HG03520 (cell line): ENCODE data around the gene NUDT4.
"Not testable (repeated sequence)": the region's sequence is repeated elsewhere in the genome, so short reads cannot be mapped to it uniquely, and the experiment has no call there.

Experiments used
- ATAC-seq: cut with Tn5 transposase; IDR thresholded peaks from one replicate; pipeline ENCODE4 v1.9.1; 2021; ENCODE audit warnings: mild to moderate bottlenecking, moderate library complexity; ENCODE audit not compliant: unreplicated experiment

The NUDT4 gene

DNA sequence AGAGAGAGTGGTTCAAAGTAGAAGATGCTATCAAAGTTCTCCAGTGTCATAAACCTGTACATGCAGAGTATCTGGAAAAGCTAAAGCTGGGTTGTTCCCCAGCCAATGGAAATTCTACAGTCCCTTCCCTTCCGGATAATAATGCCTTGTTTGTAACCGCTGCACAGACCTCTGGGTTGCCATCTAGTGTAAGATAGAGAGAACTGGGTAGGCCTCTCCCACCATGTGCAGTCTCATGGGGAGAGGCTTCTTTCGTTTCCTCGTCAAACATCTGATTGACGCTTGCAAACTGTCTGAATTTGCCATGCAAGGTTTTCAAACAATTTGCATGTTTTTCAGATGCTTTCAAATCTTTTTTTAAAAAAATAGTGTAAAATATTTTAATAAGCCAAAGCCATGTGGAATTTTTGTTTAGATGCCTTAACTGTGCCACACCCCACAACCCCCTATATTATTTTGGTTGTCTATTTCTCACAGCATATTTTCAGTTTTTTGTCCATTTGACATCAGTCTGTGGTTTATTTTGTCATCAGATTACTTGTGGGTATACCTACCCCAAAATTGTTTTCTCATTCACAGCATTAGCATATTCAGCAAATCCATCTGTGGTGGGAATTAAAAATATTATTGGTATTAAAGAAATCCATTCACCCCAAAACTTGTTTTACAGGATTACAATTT, 21.6 kb downstream of the NUDT4 start:
- peak; percentile 81 for ATAC-seq

DNA sequence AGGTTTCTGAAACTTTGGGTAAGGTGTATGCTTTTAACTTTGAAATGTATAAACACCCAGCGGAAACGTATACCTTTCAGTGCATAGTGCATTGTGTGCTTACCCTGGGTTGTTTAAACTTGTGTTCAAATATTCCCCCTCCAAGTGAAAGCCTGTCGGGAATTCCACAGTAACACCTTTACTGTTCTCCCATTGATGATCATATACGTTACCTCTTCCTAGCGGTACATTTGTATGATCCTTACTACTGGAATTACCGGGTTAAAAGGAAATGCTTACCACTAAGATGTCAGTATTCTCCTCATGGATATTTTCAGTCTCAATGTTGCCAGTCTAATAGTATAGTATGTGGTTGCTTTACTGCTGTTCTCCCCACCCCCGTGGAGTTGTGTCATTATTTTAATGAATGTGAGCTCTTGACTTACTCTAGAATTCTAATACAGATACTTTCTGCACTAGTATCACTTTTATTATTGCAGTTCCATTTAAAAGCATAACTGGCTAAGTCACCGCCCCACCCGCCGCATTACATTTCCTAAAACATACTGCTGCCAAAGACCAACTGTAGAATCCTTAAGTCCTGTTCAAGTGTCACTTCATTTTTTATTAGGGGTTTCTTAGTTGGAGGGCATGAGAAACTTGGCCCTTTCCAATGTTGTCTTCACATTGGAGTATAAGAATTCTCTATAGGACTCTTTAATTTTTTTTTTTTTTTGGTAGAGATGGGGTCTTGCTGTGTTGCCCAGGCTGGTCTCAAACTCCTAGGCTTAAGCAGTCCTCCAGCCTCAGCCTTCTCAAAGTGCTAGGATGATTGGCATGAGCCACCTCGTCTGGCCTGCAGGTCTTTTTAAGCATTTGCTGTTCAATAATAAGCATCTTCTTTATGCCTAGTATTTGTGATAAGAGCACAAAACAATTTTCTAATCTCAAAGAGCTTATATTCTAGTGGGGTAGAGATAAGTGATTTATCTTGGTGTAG, 24.9 kb downstream of the NUDT4 start:
- no peak for ATAC-seq

- ATAC-seq, result no peak
Observed at GRCh38 chr12:93403988-93404803, 26.5 kb downstream of the NUDT4 start.

DNA sequence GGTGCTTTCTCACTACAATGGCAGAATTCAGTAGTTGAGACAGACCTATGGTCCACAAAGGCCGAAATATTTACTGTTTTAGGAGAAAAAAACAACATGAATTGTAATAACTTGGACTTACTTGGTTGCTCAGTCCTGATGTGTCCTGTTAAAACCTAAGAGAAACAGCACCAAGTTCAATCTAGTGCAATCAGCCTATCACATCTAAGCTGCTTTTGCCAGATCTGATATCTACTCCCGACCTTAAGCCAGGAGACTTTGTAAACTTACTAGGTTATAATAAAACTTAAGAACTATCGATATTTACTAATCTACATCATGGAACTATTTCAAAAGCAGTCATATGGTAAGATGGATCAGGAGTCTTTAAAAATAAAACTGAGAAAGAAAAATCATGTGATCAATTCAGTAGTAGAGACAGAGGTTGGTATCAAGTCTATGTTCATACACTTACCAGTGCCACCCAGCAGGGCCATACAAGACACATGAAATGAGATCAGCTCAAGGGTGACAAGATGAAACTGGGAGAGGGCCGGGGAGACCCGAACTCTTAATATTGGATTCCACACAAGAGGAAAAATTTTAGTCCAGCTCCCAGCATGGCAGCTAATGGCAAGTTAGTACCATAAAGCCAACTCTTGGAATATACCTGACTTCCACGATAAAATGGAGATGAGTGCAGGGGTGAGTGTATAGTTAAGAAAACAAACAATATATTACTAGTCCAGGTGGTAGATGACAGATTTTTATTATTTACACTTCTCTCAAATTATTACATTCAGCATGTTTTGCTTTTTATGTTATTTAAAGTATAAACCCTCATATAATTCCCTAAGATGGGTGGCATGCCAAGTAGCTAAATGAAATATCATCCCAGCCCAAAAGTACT, 27.5 kb downstream of the NUDT4 start:
- ATAC-seq, result no peak

GRCh38 chr12:93407054-93407962, 29.6 kb downstream of the NUDT4 start:
- no peak for ATAC-seq

DNA sequence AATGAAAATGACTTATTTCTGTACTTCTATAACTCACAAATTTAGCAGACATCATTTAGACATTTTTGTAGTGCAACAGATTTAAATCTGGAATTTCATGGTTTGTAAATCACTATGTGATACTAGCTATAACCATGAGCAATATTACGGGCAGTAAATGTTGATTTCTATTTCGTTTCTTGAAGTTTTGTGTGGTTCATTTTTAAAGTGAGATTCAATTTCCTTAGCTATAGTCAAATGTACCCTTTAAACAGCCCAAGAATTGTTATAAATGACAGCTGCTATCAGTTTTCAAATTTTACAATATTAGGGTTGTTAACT, 30.2 kb downstream of the NUDT4 start:
- ATAC-seq, result no peak

DNA sequence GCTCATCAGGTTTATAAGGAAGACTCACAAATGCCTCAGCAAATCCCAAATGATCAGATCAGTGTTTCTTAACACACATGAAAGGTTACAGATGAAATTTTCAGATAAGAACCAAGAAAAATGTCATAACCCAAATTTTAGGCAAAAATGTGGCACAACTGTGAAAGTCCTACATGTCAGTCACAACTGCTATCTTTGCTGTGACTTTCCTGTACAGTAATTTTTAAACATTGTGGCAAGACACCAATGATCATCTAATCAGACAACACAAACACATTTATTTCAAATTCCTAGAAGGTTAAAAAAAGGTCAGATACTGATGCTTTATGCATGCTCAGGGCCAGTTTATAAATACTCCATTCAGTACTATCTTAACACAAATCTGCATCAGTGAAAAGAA, 31.1 kb downstream of the NUDT4 start:
- ATAC-seq, result no peak

DNA sequence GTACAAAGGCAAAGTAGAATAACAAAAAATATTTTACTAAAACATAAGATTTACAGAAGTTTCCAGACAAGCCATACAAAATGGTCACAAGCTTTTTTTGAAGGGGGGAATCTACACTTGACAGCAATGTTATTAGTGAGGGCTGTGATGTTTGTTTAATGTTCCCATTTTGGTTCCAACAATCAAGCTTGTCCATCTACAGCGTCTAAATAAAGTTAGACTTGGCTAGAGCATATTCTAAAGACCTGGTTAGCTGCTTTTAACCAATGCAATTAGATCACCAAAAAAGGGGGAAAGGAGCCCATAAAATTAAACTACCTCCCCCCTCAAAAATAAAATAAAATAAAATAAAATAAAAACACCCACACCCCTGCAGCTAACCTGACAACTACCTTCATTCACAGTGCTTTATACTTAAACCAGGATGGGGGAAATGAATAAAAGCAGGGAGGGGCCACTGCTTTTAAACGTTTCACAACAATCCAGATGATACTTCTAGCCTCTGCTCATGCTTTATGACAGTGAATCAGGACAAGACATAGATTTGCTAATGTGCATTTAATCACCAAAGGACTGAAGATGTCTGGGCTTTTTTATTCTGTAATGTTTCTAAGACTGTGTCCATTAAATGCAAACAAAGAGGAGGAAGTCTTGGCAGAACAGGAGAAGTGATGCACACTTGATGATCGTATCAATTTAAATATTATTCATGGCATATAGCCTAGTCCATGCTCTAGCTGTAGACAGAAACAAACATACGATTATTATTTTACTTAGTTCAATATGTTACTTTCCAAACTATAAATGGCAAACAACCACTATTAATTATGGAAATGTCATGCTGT, 31.8 kb downstream of the NUDT4 start:
- not testable (repeated sequence) for ATAC-seq

- ATAC-seq, result not testable (repeated sequence)
Observed at GRCh38 chr12:93411060-93411459, 33.3 kb downstream of the NUDT4 start.

DNA sequence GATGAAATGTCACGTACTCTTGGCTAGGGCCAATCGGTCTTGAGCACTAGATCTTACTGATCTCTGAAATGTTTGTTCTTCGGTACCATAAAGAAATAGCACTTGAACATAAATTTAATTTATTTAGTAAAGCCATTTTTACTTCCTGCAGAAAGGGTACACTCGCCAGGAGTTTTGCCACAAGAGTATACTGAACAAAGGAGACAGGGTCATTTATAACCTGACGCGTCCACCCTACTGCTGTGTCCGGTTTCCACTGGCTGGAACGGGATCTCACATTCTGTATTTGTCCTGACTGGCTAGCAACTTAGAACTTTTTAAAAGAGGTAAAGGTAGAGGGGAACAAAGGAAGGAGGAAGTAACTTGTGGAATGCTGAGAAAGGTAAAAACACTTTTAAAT, 34.7 kb downstream of the NUDT4 start:
- not testable (repeated sequence) for ATAC-seq

- ATAC-seq, result no peak
Observed at GRCh38 chr12:93413064-93413463, 35.3 kb downstream of the NUDT4 start.

DNA sequence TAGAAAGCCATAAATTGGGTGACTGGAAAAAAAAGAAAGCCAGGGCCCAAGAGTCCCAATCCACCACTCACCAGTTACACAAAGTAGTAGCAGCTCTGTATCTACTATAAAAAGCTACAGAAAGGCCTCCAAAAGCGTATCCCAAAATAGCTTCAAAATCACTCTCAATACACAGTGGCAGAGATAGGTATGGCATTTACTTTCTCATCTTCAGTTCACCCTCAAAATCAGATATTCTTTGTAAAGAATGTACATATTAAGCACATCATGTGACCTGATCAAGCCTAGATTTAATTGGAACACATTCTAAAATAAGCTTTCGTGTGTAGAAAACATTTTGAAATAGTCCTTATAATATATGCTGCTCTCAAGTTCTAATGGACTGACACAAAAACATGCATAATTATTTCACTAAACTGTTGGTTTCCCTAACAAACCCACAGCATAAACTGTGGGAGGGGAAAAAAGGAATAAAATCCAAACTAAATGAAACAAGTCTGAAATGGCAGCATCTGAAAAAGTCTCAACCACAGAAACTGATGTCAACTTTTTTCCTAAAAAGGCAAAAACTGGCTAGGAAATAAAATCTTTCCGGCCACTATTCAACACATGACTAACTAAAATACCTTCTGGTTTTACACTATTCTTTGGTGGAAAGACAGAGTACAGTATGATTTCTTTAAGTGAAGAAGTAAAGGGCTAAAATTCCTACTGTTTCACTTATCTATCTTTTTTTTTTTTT, 38.2 kb downstream of the NUDT4 start:
- ATAC-seq, result no peak

GRCh38 chr12:93417967-93418480, 40.3 kb downstream of the NUDT4 start:
- ATAC-seq, result no peak

DNA sequence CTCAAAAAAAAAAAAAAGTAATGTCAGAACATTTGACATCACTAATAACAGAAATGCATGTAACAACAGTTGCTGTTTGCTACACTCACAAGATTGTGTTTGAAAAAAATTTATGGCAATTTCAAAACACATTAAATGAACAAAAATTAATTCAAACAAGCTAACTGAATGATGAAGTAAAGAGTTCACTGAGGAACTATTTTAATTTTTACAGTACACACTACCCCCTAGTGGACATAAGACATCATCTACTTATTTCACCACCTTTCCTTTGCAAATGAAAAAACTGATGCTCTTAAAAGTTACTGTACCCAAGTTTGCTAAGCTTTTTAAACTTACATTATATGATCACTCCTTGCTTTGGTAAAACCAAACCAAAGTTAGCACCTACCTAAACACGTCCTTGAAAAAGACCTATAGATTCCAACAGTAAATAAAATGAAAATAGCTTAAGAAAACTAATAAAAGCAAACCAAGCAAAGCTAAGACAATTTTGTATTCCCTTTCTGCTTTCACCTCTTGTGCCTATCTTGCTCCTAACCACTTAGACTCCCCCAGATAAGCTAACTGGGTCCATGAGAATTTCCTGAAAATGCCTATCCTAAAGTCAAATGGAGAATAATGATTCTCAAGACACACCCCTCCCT, 41.8 kb downstream of the NUDT4 start:
- no peak for ATAC-seq

DNA sequence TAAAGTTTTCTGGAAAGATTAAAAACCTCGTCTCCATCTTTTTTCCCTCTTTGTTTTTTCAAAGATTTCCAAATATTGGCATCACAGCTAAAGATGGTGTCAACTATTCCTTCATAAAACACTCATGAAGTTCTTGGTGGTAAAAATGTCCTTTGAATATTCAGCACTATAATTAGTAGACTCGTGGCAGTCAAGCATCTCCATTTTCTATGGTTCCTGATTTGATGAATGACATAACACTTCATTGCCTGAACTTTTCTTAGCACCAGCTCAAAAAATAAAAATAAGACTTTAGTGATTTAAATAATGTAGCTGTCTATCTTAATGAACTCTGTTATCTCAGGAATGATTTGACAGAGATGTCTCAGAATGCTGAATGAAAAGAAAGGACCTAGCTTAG, 44.3 kb downstream of the NUDT4 start:
- ATAC-seq, result no peak

GRCh38 chr12:93425736-93426411, 48.1 kb downstream of the NUDT4 start:
- no peak for ATAC-seq
